ENCODE results near the gene CIPC.

DNA sequence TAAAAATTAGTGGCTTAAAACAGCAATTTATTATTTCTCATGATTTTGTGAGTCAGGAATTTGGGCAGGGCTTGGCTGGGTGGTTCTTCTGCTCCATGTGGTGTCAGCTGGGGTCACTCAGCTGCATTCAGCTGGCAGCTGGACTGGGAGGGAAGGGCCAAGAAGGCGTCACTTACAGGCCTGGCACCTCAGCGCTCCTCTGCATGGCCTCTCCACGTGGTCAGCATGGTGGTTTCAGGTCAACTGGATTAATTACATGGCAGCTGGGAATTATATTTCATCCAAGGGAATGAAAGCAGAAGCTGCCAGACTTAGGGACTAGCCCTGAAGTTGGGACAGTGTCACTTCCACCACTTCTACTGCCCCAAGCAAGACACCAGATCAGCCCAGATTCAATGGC, 42.1 kb upstream of the CIPC start:
- TF ChIP-seq, protein P1, sequence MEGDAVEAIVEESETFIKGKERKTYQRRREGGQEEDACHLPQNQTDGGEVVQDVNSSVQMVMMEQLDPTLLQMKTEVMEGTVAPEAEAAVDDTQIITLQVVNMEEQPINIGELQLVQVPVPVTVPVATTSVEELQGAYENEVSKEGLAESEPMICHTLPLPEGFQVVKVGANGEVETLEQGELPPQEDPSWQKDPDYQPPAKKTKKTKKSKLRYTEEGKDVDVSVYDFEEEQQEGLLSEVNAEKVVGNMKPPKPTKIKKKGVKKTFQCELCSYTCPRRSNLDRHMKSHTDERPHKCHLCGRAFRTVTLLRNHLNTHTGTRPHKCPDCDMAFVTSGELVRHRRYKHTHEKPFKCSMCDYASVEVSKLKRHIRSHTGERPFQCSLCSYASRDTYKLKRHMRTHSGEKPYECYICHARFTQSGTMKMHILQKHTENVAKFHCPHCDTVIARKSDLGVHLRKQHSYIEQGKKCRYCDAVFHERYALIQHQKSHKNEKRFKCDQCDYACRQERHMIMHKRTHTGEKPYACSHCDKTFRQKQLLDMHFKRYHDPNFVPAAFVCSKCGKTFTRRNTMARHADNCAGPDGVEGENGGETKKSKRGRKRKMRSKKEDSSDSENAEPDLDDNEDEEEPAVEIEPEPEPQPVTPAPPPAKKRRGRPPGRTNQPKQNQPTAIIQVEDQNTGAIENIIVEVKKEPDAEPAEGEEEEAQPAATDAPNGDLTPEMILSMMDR (IDR thresholded peaks at IDR 0.05), result no peak
- no peak for TF ChIP-seq ZFX (IDR thresholded peaks at IDR 0.05; ENCODE audit: borderline replicate concordance)
